GM10266 (cell line): ENCODE data around the gene CNDP2.

Experiments
- DNase-seq: peaks from one replicate; pipeline ENCODE4 v3.0.0; 2012; ENCODE audit errors: extremely low spot score
- CTCF ChIP-seq: IDR thresholded peaks from 2 replicates; pipeline ENCODE4 v1.5.1; 2012; ENCODE audit warnings: mild to moderate bottlenecking, low read depth; ENCODE audit not compliant: control insufficient read depth, insufficient read depth; ENCODE audit errors: missing control alignments

Gene CNDP2

DNA sequence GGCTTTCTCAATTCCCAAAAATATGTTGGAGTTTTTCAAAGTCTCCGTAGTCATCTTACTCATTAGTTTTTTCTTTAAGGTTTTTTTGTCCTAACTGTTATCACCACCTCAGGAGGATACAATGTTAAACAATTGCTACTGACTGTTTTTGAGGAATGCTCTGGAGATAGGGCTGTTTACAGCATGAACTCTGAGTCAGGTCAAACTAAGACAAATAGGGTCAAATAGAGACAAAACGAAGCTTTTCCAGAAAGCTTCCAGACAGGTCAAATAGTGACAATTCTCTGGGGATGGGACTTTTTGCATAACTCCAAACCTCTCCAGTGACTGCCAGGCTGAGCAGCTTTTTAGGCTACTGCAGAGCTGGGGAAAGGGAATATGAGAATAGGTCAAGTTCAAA lies 23.9 kb upstream of the CNDP2 start:
- no peak for TF ChIP-seq CTCF
- no peak for DNase-seq

- TF ChIP-seq CTCF: no peak
- no peak for DNase-seq
Measured at GRCh38 chr18:74473976-74474640, 22.1 kb upstream of the CNDP2 start.

- DNase-seq: no peak
Measured at GRCh38 chr18:74476140-74476539, 20.0 kb upstream of the CNDP2 start.

GRCh38 chr18:74477771-74478170 lies 18.4 kb upstream of the CNDP2 start:
- TF ChIP-seq CTCF: no peak
- DNase-seq: no peak

More at GRCh38 chr18:74476140-74476539, 20.0 kb upstream of the CNDP2 start:
- no peak for TF ChIP-seq CTCF

DNA sequence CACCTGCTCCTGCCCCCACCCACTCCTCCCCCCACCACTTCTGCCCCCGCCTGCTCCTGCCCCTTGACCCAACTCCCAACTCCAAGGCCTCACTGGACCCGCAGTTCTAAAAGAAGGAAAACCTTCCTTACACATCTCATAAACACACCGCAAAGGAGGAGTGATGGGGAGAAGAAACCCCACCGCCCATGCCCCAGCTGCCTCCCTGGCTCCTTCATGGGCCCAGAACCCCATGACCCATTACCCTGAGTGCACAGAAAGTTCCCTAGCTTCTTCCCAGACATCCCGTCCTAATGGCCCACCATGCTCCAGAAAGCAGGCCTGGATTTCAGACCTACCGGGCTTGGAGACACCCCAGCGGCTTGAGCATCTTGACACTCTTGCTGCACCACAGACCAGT lies 17.8 kb upstream of the CNDP2 start:
- TF ChIP-seq CTCF: no peak
- DNase-seq: no peak

DNA sequence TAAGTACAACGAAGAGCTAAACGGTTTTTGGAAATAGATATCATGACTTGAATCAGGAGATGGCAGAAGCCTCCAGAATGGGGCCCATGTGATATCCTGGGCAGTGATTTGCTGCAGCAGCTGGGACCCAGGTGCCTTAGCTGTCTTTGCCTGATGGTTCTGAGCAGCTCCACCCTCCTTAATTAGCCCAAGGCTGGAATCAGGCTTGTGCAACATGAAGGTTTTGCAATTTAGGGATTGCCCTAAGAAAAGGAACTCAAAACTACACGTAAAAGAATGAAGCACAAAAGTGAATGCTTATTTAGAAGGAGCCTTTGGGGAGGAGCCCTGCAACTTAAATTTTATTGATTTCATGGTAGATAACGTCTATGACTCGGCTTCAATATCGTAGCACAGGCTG lies 17.3 kb upstream of the CNDP2 start:
- no peak for DNase-seq
- TF ChIP-seq CTCF: no peak

GRCh38 chr18:74479486-74480148 lies 16.5 kb upstream of the CNDP2 start:
- TF ChIP-seq CTCF: no peak
- DNase-seq: no peak
